HCT116 (cell line): Measurements from ENCODE around the gene GJC1. TPM values are rescaled to one million over a fixed set of nuclear protein-coding genes. Genes with fewer than 3 reads are reported as not detected.
"Not testable (repeated sequence)": the region's sequence is repeated elsewhere in the genome, so short reads cannot be mapped to it uniquely, and the experiment has no call there.

Source experiments
- ATAC-seq: fragments of 200-7000 bp; cut with Tn5 transposase; 2 replicates; pipeline ENCODE4 v1.9.1; 2020; ENCODE audit warnings: mild to moderate bottlenecking, moderate library complexity
- BruUV-seq: library from RNA; stranded (reverse); fragments of 400-500 nt; replicated peaks from 2 replicates; lab custom pipeline; 2021; lab: Mats Ljungman, UMichigan
- CTCF ChIA-PET: fragments of 300-600 bp; sonication (Branson Sonifier 250); formaldehyde crosslinking; loops from one replicate; lab custom pipeline; 2021; ENCODE audit warnings: antibody characterized with exemption; lab: Charles Lee
- POLR2A ChIA-PET: fragments of 300-600, 350-600 bp; sonication (Branson Sonifier 250); formaldehyde crosslinking; loops from one replicate; lab custom pipeline; 2021; ENCODE audit warnings: antibody characterized with exemption; lab: Charles Lee
- RAD21 ChIA-PET, 2 experiments: fragments of 300-600 bp; sonication (Branson Sonifier 250); formaldehyde crosslinking; loops; one replicate each; lab custom pipeline; 2023; ENCODE audit warnings: low total read pairs in 2 of 2; ENCODE audit not compliant: uncharacterized antibody in 2 of 2, unreplicated experiment in 2 of 2, low non-redundant PET in 1 of 2; lab: Charles Lee
- DNase-seq: peaks from one replicate; pipeline ENCODE4 v3.0.0-alpha.2; 2010; ENCODE audit warnings: low read depth, low spot score
- H2AFZ ChIP-seq: fragments of 200-600 bp; shearing (Covaris generic), sonication (generic); 2 replicates; pipeline ENCODE4 v1.6.1; 2017; ENCODE audit warnings: low read depth, mixed run types, mixed read lengths, antibody characterized with exemption, low read length; ENCODE audit not compliant: poor library complexity, severe bottlenecking
- H3K27ac ChIP-seq: 2 replicates; pipeline ENCODE4 v1.5.1; 2012; ENCODE audit warnings: low read depth, low read length
- H3K27me3 ChIP-seq: fragments of 200-600 bp; sonication (generic); 2 replicates; pipeline ENCODE4 v1.6.1; 2016; ENCODE audit warnings: mixed run types, low read length, mixed read lengths; ENCODE audit not compliant: insufficient read depth
- H3K36me3 ChIP-seq, 2 experiments: fragments of 200-500 bp in 1 of 2; fragments of 200-600 bp in 1 of 2; sonication (Bioruptor generic) in 1 of 2; sonication (generic) in 1 of 2; 2 replicates each; pipeline versions ENCODE4 v1.5.1 to v1.6.1; 2014 to 2016; ENCODE audit warnings: low read length in 2 of 2, inconsistent platforms in 1 of 2, mixed read lengths in 1 of 2, mixed run types in 1 of 2; ENCODE audit not compliant: insufficient read depth in 2 of 2, control insufficient read depth in 1 of 2
- H3K4me1 ChIP-seq, 2 experiments: fragments of 200-600 bp in 1 of 2; sonication (generic) in 1 of 2; 2 replicates each; pipeline versions ENCODE4 v1.5.1 to v1.6.1; 2012 to 2017; ENCODE audit warnings: low read length in 2 of 2, inconsistent platforms in 1 of 2, mild to moderate bottlenecking in 1 of 2, mixed read lengths in 1 of 2, mixed run types in 1 of 2, moderate library complexity in 1 of 2; ENCODE audit not compliant: insufficient read depth in 2 of 2, control insufficient read depth in 1 of 2
- H3K4me2 ChIP-seq: fragments of 200-600 bp; sonication (generic); 2 replicates; pipeline ENCODE4 v1.6.1; 2017; ENCODE audit warnings: mixed run types, low read length, mixed read lengths
- H3K4me3 ChIP-seq, 2 experiments: fragments of 200-600 bp in 1 of 2; sonication (generic) in 1 of 2; replicated peaks in 1 of 2; 2 replicates each; pipeline ENCODE4 v1.5.1; 2011 to 2016; ENCODE audit warnings: low read length in 2 of 2, control low read depth in 1 of 2, low read depth in 1 of 2, mild to moderate bottlenecking in 1 of 2, mixed read lengths in 1 of 2, mixed run types in 1 of 2
- H3K79me2 ChIP-seq: fragments of 200-600 bp; sonication (generic); 2 replicates; pipeline ENCODE4 v1.6.1; 2017; ENCODE audit warnings: mild to moderate bottlenecking, mixed run types, low read length, moderate library complexity, mixed read lengths; ENCODE audit not compliant: insufficient read depth
- H3K9ac ChIP-seq: fragments of 200-600 bp; sonication (generic); 2 replicates; pipeline ENCODE4 v1.6.1; 2016; ENCODE audit warnings: low read length, mixed read lengths
- H3K9me2 ChIP-seq: fragments of 200-600 bp; sonication (generic), shearing (Covaris generic); 2 replicates; pipeline ENCODE4 v1.6.1; 2017; ENCODE audit warnings: mixed run types, mild to moderate bottlenecking, moderate library complexity; ENCODE audit not compliant: insufficient read depth
- H3K9me3 ChIP-seq, 2 experiments: fragments of 200-500 bp in 1 of 2; fragments of 200-600 bp in 1 of 2; sonication (Bioruptor generic) in 1 of 2; sonication (generic) in 1 of 2; 2 replicates each; pipeline ENCODE4 v1.6.1; 2014 to 2017; ENCODE audit warnings: low read length in 2 of 2, mixed read lengths in 2 of 2, inconsistent platforms in 1 of 2, low read depth in 1 of 2, mild to moderate bottlenecking in 1 of 2, mixed run types in 1 of 2, moderate library complexity in 1 of 2; ENCODE audit not compliant: control insufficient read depth in 1 of 2, insufficient read depth in 1 of 2
- H4K20me1 ChIP-seq: fragments of 200-600 bp; sonication (generic), shearing (Covaris generic); 2 replicates; pipeline ENCODE4 v1.6.1; 2017; ENCODE audit warnings: mixed run types, mild to moderate bottlenecking, moderate library complexity; ENCODE audit not compliant: insufficient read depth
- CBX3 ChIP-seq: IDR thresholded peaks from 2 replicates; pipeline ENCODE4 v1.6.1; 2012; ENCODE audit warnings: low read depth
- CTCF ChIP-seq, 3 experiments: fragments of 200-600 bp in 1 of 3; sonication (generic) in 1 of 3; IDR thresholded peaks in 2 of 3; conservative IDR thresholded peaks in 1 of 3; 2 replicates each; pipeline ENCODE4 v1.5.1; 2012 to 2017; ENCODE audit warnings: low read depth in 2 of 3, low read length in 2 of 3, antibody characterized with exemption in 1 of 3, borderline replicate concordance in 1 of 3, control low read depth in 1 of 3, mild to moderate bottlenecking in 1 of 3, mixed read lengths in 1 of 3, mixed run types in 1 of 3, moderate library complexity in 1 of 3; ENCODE audit not compliant: insufficient read depth in 1 of 3
- EZH2phosphoT487 ChIP-seq: fragments of 200-600 bp; IDR thresholded peaks from 2 replicates; pipeline ENCODE4 v1.6.1; 2018; ENCODE audit warnings: antibody characterized with exemption, borderline replicate concordance
- JUND ChIP-seq: IDR thresholded peaks from 2 replicates; pipeline ENCODE4 v1.6.1; 2012
- RAD21 ChIP-seq: IDR thresholded peaks from 2 replicates; pipeline ENCODE4 v1.6.1; 2012; ENCODE audit warnings: low read depth, mild to moderate bottlenecking
- SRF ChIP-seq: IDR thresholded peaks from 2 replicates; pipeline ENCODE4 v1.6.1; 2012; ENCODE audit warnings: low read depth
- YY1 ChIP-seq: IDR thresholded peaks from 2 replicates; pipeline ENCODE4 v1.6.1; 2011; ENCODE audit warnings: low read length, low read depth, moderate library complexity, mild to moderate bottlenecking; ENCODE audit not compliant: insufficient replicate concordance; ENCODE audit errors: extremely low read depth
- ZBTB33 ChIP-seq: IDR thresholded peaks from 2 replicates; pipeline ENCODE4 v1.6.1; 2011; ENCODE audit warnings: mild to moderate bottlenecking, low read length, moderate library complexity; ENCODE audit not compliant: insufficient replicate concordance; ENCODE audit errors: extremely low read depth
- ZNF274 ChIP-seq: fragments of 200-500 bp; sonication (Bioruptor generic); IDR thresholded peaks from 2 replicates; pipeline ENCODE4 v1.6.1; 2014; ENCODE audit warnings: mild to moderate bottlenecking, low read depth, low read length, inconsistent platforms
- intact Hi-C: fragments of 100-400 bp; cut with micrococcal nuclease; formaldehyde crosslinking; loops from 2 replicates; pipeline ENCODE4 v1.10.0; 2022
- total RNA-seq: library from RNA; stranded (reverse); gene quantifications from one replicate; pipeline ENCODE4 v1.2.1, GENCODE V29; 2021; ENCODE audit not compliant: unreplicated experiment
- TF ChIP-seq, protein P1 (sequence below): IDR thresholded peaks from 2 replicates; pipeline ENCODE4 v1.6.1; 2012; ENCODE audit warnings: low read depth

GJC1 gene
- total RNA-seq, 1 experiment from 2014 or later, result 62.4 TPM

- Histone ChIP-seq H3K4me2 (no peak overlapping the region), H3K9me3 (no peaks in the 10 kb centered on the region), H3K36me3 (no peaks in the 10 kb centered on the region), H2AFZ (no peak overlapping the region), H3K4me3 (no peak overlapping the region), H3K27ac (no peak overlapping the region; the same call in 1 of the 2 replicates), H3K9ac (no peak overlapping the region), H3K27me3 (no peaks in the 10 kb centered on the region), H3K4me1 (peaks cover 6 to 9% of the 10 kb centered on the region in 2 experiments; a peak in 3 of 4 replicates), H3K79me2 (no peaks in the 10 kb centered on the region), H3K9me2 (no peaks in the 10 kb centered on the region), H4K20me1 (no peaks in the 10 kb centered on the region)
- no TSS peak for BruUV-seq
- intact Hi-C loops, result no loop called here
- RAD21 ChIA-PET, result no interaction called here
- TF ChIP-seq EZH2phosphoT487, result no peak
- TF ChIP-seq ZNF274, result no peak
- no peak for TF ChIP-seq CTCF (IDR thresholded peaks at IDR 0.05 in 2 of 3, conservative IDR thresholded peaks at IDR 0.05 in 1 of 3; ENCODE audit: borderline replicate concordance in 1 of 3, insufficient read depth in 1 of 3, low read depth in 2 of 3, low read length in 2 of 3)
- no peak for TF ChIP-seq ZBTB33
- TF ChIP-seq, protein P1, sequence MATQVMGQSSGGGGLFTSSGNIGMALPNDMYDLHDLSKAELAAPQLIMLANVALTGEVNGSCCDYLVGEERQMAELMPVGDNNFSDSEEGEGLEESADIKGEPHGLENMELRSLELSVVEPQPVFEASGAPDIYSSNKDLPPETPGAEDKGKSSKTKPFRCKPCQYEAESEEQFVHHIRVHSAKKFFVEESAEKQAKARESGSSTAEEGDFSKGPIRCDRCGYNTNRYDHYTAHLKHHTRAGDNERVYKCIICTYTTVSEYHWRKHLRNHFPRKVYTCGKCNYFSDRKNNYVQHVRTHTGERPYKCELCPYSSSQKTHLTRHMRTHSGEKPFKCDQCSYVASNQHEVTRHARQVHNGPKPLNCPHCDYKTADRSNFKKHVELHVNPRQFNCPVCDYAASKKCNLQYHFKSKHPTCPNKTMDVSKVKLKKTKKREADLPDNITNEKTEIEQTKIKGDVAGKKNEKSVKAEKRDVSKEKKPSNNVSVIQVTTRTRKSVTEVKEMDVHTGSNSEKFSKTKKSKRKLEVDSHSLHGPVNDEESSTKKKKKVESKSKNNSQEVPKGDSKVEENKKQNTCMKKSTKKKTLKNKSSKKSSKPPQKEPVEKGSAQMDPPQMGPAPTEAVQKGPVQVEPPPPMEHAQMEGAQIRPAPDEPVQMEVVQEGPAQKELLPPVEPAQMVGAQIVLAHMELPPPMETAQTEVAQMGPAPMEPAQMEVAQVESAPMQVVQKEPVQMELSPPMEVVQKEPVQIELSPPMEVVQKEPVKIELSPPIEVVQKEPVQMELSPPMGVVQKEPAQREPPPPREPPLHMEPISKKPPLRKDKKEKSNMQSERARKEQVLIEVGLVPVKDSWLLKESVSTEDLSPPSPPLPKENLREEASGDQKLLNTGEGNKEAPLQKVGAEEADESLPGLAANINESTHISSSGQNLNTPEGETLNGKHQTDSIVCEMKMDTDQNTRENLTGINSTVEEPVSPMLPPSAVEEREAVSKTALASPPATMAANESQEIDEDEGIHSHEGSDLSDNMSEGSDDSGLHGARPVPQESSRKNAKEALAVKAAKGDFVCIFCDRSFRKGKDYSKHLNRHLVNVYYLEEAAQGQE, result no peak
- no peak for TF ChIP-seq RAD21
- TF ChIP-seq CBX3, result no peak
- TF ChIP-seq YY1, result no peak
- no peak for TF ChIP-seq SRF
- TF ChIP-seq JUND, result no peak
- POLR2A ChIA-PET, result no interaction called here
- no peak for ATAC-seq
- DNase-seq, result no peak
- CTCF ChIA-PET, result no interaction called here
These were observed 72.8 kb downstream of the GJC1 start for GRCh38 chr17:44757045-44757917.

DNA sequence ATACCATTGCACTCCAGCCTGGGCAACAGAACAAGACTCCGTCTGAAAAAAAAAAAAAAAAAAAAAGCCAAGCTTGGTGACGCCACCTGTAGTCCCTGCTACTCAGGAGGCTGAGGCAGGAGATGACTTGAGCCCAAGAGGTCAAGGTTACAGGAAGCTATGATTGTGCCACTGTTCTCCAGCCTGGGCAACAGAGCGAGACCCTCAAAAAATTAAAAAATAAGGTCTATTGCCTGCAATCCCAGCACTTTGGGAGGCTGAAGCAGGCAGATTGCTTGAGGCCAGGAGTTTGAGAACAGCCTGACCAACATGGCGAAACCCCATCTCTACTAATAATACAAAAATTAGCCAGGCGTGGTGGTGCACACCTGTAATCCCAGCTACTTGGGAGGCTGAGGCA, 74.9 kb downstream of the GJC1 start:
- ATAC-seq, H2AFZ ChIP-seq, H3K36me3 ChIP-seq, H3K9ac ChIP-seq, H3K4me3 ChIP-seq, H3K9me2 ChIP-seq, H3K27ac ChIP-seq, H4K20me1 ChIP-seq, CTCF ChIA-PET, BruUV-seq, H3K4me1 ChIP-seq, H3K79me2 ChIP-seq, H3K9me3 ChIP-seq, POLR2A ChIA-PET, intact Hi-C loops, H3K27me3 ChIP-seq, DNase-seq, RAD21 ChIA-PET, H3K4me2 ChIP-seq: not testable (repeated sequence)
